BE2C (cell line): ENCODE results near the gene FTCDNL1.
A peak's percentile ranks its signal among the peaks of the same experiment; 100 is the strongest.

Experiments
- DNase-seq: peaks from one replicate; pipeline ENCODE4 v3.0.0-alpha.2; 2020
- H3K27me3 ChIP-seq: fragments of 250-450 bp; sonication (Bioruptor Pico); 2 replicates; pipeline ENCODE4 v1.5.1; 2020; ENCODE audit warnings: mild to moderate bottlenecking
- H3K36me3 ChIP-seq: fragments of 250-450 bp; sonication (Bioruptor Pico); 2 replicates; pipeline ENCODE4 v1.5.1; 2020; ENCODE audit warnings: mild to moderate bottlenecking
- H3K4me1 ChIP-seq: fragments of 250-450 bp; sonication (Bioruptor Pico); 2 replicates; pipeline ENCODE4 v1.5.1; 2020
- H3K4me3 ChIP-seq: 2 replicates; pipeline ENCODE4 v1.5.1; 2011; ENCODE audit warnings: low read depth, low read length
- H3K9me3 ChIP-seq: fragments of 250-450 bp; sonication (Bioruptor Pico); 2 replicates; pipeline ENCODE4 v1.5.1; 2020
- TF ChIP-seq, protein P1 (sequence below): IDR thresholded peaks from 2 replicates; pipeline ENCODE4 v1.5.1; 2012; ENCODE audit warnings: mild to moderate bottlenecking, low read depth, low read length

Gene FTCDNL1

DNA sequence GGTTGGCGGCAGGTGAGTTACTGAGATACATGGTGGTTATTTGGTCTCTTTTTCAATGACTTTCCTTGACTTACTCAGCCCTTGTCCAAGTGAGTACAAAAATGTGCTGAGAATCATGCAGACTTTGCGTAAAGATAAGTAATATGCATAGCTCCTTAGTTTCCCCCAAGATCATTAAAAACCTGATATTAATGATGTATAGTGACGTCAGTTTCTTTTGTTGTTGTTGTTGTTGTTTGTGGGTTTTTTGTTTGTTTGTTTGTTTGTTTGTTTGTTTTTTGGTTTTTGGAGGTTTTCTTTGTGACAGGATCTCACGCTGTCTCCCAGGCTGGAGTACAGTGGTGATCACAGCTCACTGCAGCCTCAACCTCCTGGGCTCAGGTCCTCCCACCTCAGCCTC is 14.9 kb upstream of the FTCDNL1 start:
- TF ChIP-seq, protein P1, sequence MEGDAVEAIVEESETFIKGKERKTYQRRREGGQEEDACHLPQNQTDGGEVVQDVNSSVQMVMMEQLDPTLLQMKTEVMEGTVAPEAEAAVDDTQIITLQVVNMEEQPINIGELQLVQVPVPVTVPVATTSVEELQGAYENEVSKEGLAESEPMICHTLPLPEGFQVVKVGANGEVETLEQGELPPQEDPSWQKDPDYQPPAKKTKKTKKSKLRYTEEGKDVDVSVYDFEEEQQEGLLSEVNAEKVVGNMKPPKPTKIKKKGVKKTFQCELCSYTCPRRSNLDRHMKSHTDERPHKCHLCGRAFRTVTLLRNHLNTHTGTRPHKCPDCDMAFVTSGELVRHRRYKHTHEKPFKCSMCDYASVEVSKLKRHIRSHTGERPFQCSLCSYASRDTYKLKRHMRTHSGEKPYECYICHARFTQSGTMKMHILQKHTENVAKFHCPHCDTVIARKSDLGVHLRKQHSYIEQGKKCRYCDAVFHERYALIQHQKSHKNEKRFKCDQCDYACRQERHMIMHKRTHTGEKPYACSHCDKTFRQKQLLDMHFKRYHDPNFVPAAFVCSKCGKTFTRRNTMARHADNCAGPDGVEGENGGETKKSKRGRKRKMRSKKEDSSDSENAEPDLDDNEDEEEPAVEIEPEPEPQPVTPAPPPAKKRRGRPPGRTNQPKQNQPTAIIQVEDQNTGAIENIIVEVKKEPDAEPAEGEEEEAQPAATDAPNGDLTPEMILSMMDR = no peak

DNA sequence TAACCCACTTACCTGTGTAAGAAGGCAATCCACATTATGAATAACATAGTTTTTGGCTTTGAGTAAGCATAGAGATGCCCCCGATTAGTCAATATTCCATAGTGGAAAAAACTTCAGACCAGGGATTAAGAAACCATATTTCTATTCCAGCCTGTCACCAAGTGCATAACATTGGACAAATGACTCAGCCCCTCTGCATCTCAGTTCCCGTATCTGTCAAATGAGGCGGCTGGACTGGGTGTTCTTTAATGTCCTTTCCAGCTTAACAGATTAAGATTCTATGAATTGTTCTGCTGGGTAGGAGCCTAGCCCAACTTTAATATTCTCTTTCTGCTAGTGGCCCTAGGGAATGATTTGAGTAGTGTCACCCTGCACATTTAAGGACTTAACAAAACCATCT is 11.8 kb upstream of the FTCDNL1 start:
- Histone ChIP-seq H3K27me3 (peaks cover 38% of the 10 kb centered on the region), H3K9me3 (no peaks in the 10 kb centered on the region), H3K4me3 (no peak overlapping the region), H3K36me3 (no peaks in the 10 kb centered on the region), H3K4me1 (no peaks in the 10 kb centered on the region)
- TF ChIP-seq, protein P1 = no peak
- DNase-seq = no peak

More for the DNA sequence above, 14.9 kb upstream of the FTCDNL1 start:
- Histone ChIP-seq H3K9me3 (no peaks in the 10 kb centered on the region), H3K36me3 (no peaks in the 10 kb centered on the region), H3K27me3 (peaks cover 28% of the 10 kb centered on the region), H3K4me1 (no peaks in the 10 kb centered on the region), H3K4me3 (no peak overlapping the region)
- no peak for DNase-seq

DNA sequence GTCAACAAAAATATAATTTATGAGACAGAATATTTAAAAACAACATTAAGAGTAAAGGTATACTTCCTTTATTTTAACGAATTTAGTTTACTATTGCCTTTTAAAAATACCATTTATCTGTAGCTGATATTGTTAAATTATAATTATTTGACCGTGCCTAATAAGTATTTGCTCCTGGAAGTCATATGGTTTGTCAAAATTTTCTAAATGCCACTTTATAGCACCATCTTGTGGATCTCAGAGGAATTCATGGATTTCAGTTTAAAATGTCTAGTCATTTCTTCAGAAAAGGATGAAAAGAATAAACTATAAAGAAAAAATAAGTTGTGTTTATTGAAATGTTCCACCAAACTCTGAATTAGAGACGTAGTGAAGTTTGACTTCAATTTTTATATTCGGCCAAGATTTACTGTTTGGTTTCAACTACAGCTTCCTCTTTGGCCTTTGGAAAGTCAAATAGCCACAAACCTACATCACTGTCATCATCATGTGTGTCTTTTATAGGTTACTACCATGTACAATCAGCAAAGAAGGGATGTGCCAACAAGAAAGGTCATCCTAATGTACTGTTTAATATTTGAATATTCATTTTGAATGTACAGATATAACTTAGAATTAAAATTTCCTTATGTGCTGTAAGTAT is 10.3 kb upstream of the FTCDNL1 start:
- no peaks in the 10 kb centered on the region for H3K4me1 ChIP-seq
- TF ChIP-seq, protein P1 = peak; percentile 65
- no peak overlapping the region for H3K4me3 ChIP-seq
- H3K27me3 ChIP-seq = peaks cover 38% of the 10 kb centered on the region
- DNase-seq = no peak
- H3K36me3 ChIP-seq = no peaks in the 10 kb centered on the region
- H3K9me3 ChIP-seq = no peaks in the 10 kb centered on the region

DNA sequence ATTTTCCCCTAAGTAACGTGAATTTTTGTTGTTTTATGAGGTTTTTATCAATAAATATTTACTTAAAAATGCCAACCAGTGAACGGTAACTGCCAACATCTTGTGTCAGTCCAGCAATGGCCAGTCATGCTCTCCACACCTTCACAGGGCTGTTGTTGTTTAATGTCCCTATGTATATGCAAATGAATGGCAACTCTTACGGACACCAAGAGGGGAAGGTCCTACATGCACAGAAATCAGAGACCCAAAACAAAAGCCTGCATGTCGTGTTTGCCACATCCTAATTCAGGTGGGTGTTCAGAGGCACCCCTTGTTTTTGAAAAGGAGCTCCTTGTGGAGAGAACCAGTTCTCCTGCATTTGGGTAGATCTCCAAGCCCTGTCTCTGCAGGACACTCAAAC is 4.8 kb upstream of the FTCDNL1 start:
- TF ChIP-seq, protein P1 = no peak
- no peak for DNase-seq
- Histone ChIP-seq H3K4me3 (no peak overlapping the region), H3K9me3 (no peaks in the 10 kb centered on the region), H3K27me3 (peaks cover 33% of the 10 kb centered on the region), H3K36me3 (no peaks in the 10 kb centered on the region), H3K4me1 (no peaks in the 10 kb centered on the region; the same call in 1 of the 2 replicates)

DNA sequence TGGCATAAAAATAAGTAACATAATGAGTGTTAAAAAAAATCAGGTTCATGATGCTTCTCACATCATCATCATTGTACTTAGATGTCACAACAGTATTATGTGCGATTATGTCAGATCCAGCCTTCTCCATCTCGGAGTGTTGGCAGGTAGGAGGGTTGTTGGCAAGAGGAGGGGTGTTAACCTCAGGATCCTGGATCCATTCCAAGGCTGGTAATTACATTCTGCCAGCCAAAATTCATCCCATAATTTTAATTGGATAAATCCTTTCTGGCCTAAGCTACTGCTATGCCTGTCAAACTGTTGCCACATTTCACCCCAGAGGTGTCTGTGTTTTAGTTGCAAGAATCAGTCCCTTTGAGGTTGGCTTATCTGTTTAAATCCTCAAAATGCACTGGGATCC is 891 bp upstream of the FTCDNL1 start:
- Histone ChIP-seq H3K4me3 (no peak overlapping the region), H3K27me3 (peaks cover 52% of the 10 kb centered on the region), H3K36me3 (no peaks in the 10 kb centered on the region), H3K9me3 (no peaks in the 10 kb centered on the region), H3K4me1 (no peaks in the 10 kb centered on the region; the same call in 1 of the 2 replicates)
- TF ChIP-seq, protein P1 = no peak
- DNase-seq = no peak

DNA sequence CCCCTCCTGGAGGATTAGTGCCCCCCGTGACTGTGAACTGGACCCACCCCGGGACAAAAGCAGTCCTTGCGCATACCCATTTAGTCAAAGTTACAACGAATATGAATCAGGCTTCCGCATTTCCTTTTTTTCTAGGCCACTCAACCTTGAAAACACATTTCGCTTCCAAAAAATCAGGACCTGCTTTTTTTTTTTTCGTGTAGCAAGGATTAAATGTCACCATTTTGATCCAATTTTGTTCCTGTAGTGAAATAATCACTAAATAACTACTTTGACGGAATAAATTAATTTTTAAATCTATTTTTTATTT is 464 bp upstream of the FTCDNL1 start:
- no peak for DNase-seq
- H3K27me3 ChIP-seq = peaks cover 52% of the 10 kb centered on the region
- H3K4me1 ChIP-seq = no peaks in the 10 kb centered on the region; the same call in 1 of the 2 replicates
- no peaks in the 10 kb centered on the region for H3K36me3 ChIP-seq
- TF ChIP-seq, protein P1 = no peak
- H3K9me3 ChIP-seq = no peaks in the 10 kb centered on the region
- H3K4me3 ChIP-seq = peak overlapping the region; percentile 67
